GM12878 (cell line): Measurements from ENCODE around the gene RAD54L2. TPM values are rescaled to one million over a fixed set of nuclear protein-coding genes. Genes with fewer than 3 reads are reported as not detected.
"Not testable (repeated sequence)": the region's sequence is repeated elsewhere in the genome, so short reads cannot be mapped to it uniquely, and the experiment has no call there.

Source experiments
- ATAC-seq: fragments of 200-7000 bp; cut with Tn5 transposase; 3 replicates; pipeline ENCODE4 v1.9.1; 2020; ENCODE audit warnings: mild to moderate bottlenecking, moderate library complexity
- BruUV-seq: library from RNA; stranded (reverse); fragments of 400-500 nt; replicated peaks from 2 replicates; lab custom pipeline; 2021; lab: Mats Ljungman, UMichigan
- CTCF ChIA-PET: fragments of 300-600 bp; sonication (Branson Sonifier 250); formaldehyde crosslinking; extraction: SDS; loops from one replicate; lab custom pipeline; 2021; ENCODE audit warnings: inconsistent platforms; lab: Yijun Ruan, JAX
- POLR2A ChIA-PET: fragments of 350-600 bp; formaldehyde crosslinking; extraction: SDS; loops from one replicate; lab custom pipeline; 2021; ENCODE audit warnings: inconsistent platforms; lab: Charles Lee
- RAD21 ChIA-PET: fragments of 300-600 bp; sonication (Branson Sonifier 250); formaldehyde crosslinking; loops from one replicate; lab custom pipeline; 2023; ENCODE audit warnings: antibody characterized with exemption; ENCODE audit not compliant: unreplicated experiment; lab: Charles Lee
- SMC1A ChIA-PET: fragments of 300-600 bp; sonication (Branson Sonifier 250); formaldehyde crosslinking; loops from one replicate; lab custom pipeline; 2023; ENCODE audit not compliant: unreplicated experiment, uncharacterized antibody; lab: Charles Lee
- DNase-seq: peaks from one replicate; pipeline ENCODE4 v3.0.0-alpha.2; 2011; ENCODE audit warnings: low read depth, low spot score
- FAIRE-seq: peaks from 3 replicates; lab custom pipeline; 2011; peaks lifted over from hg19 to GRCh38; lab: Jason Lieb, UNC
- H2AFZ ChIP-seq: 2 replicates; pipeline ENCODE4 v1.6.0; 2011; ENCODE audit warnings: low read depth, low read length, control low read depth; ENCODE audit not compliant: control insufficient read depth
- H3K27ac ChIP-seq: 2 replicates; pipeline ENCODE4 v1.5.1; 2011; ENCODE audit warnings: control low read depth; ENCODE audit not compliant: control insufficient read depth, insufficient read depth
- H3K27me3 ChIP-seq, 2 experiments: replicated peaks in 1 of 2; 2 replicates each; pipeline versions ENCODE4 v1.6.0 to v1.6.1; 2011; ENCODE audit warnings: low read length in 1 of 2; ENCODE audit not compliant: control insufficient read depth in 2 of 2, insufficient read depth in 2 of 2
- H3K36me3 ChIP-seq, 2 experiments: 2 replicates each; pipeline ENCODE4 v1.5.1; 2011; ENCODE audit warnings: low read length in 1 of 2; ENCODE audit not compliant: control insufficient read depth in 2 of 2, insufficient read depth in 2 of 2
- H3K4me1 ChIP-seq: 2 replicates; pipeline ENCODE4 v1.6.1; 2011; ENCODE audit warnings: mild to moderate bottlenecking, low read length, moderate library complexity, mixed read lengths; ENCODE audit not compliant: control insufficient read depth, insufficient read depth
- H3K4me2 ChIP-seq: 2 replicates; pipeline ENCODE4 v1.6.0; 2011; ENCODE audit warnings: control low read depth; ENCODE audit not compliant: control insufficient read depth, insufficient read depth
- H3K4me3 ChIP-seq: fragments of 200-600 bp; sonication (generic); 2 replicates; pipeline ENCODE4 v1.5.1; 2016
- H3K79me2 ChIP-seq: 2 replicates; pipeline ENCODE4 v1.6.0; 2011; ENCODE audit warnings: low read length; ENCODE audit not compliant: control insufficient read depth, insufficient read depth
- H3K9ac ChIP-seq: 2 replicates; pipeline ENCODE4 v1.8.0; 2011; ENCODE audit warnings: low read length, control low read depth, mixed read lengths; ENCODE audit not compliant: control insufficient read depth, insufficient read depth
- H3K9me3 ChIP-seq: replicated peaks from 3 replicates; pipeline ENCODE4 v1.5.1; 2011; ENCODE audit warnings: mild to moderate bottlenecking, low read length; ENCODE audit not compliant: control insufficient read depth, insufficient read depth
- H4K20me1 ChIP-seq: 2 replicates; pipeline ENCODE4 v1.6.0; 2011; ENCODE audit not compliant: control insufficient read depth, insufficient read depth
- HSF1 ChIP-seq: fragments of 150-350 bp; IDR thresholded peaks from 2 replicates; pipeline ENCODE4 v1.6.1; 2014; ENCODE audit warnings: mild to moderate bottlenecking, low read depth, low read length
- MEF2A ChIP-seq: IDR thresholded peaks from 2 replicates; pipeline ENCODE4 v1.6.1; 2011; ENCODE audit warnings: low read depth, mild to moderate bottlenecking, low read length, moderate library complexity; ENCODE audit not compliant: insufficient read depth
- MEF2B ChIP-seq: fragments of 450-650 bp; IDR thresholded peaks from 2 replicates; pipeline ENCODE4 v1.6.1; 2018; ENCODE audit warnings: mild to moderate bottlenecking, moderate library complexity; ENCODE audit not compliant: partially characterized antibody, poor library complexity, severe bottlenecking
- MLLT1 ChIP-seq: fragments of 450-650 bp; IDR thresholded peaks from 2 replicates; pipeline ENCODE4 v1.6.1; 2016; ENCODE audit warnings: mild to moderate bottlenecking
- MTA3 ChIP-seq: IDR thresholded peaks from 2 replicates; pipeline ENCODE4 v1.6.1; 2012; ENCODE audit warnings: low read length, inconsistent platforms, borderline replicate concordance
- POU2F2 ChIP-seq: IDR thresholded peaks from 3 replicates; pipeline ENCODE4 v1.6.1; 2011; ENCODE audit warnings: low read depth, mild to moderate bottlenecking, low read length, borderline replicate concordance
- WGBS: methylation state at CpG from one replicate; pipeline ENCODE4 v1.1.6; 2016; ENCODE audit warnings: low lambda C conversion rate; ENCODE audit not compliant: insufficient replicate concordance, insufficient coverage; ENCODE audit errors: missing lambda C conversion rate; 5-methylcytosine and 5-hydroxymethylcytosine counted together
- in situ Hi-C: fragments of 300-500 bp; cut with MboI; formaldehyde crosslinking; loops from 9 replicates; pipeline ENCODE4 v1.14.3; 2018; ENCODE audit warnings: mixed read lengths
- intact Hi-C: fragments of 100-400 bp; cut with micrococcal nuclease; formaldehyde crosslinking; loops from one replicate; pipeline ENCODE4 v1.14.2; 2022; ENCODE audit not compliant: unreplicated experiment
- polyA plus RNA-seq, 11 experiments: library from polyadenylated mRNA; depleted of rRNA in 4 of 11; unstranded in 6 of 11; stranded (reverse) in 5 of 11; fragments of >200 nt; fragmentation: Nextera tagmentation in 4 of 11; fragmentation: Illumina TruSeq in 1 of 11; extraction: Ambion mirVana in 4 of 11; extraction: Trizol in 1 of 11; gene quantifications; 1 replicate in 1 of 11; 2 replicates in 10 of 11; pipeline versions ENCODE4 v1.2.1 to v1.2.3, GENCODE V29; 2011 to 2016; ENCODE audit warnings: inconsistent platforms in 2 of 11, missing spikeins in 2 of 11, low read depth in 1 of 11
- total RNA-seq, 4 experiments: library from RNA; depleted of rRNA in 3 of 4; stranded (reverse); fragments of >200 nt in 3 of 4; fragmentation: Illumina TruSeq in 1 of 4; extraction: Trizol in 1 of 4; gene quantifications; 2 replicates each; pipeline versions ENCODE4 v1.2.1 to v1.2.3, GENCODE V29; 2013 to 2021

Gene RAD54L2
- total and polyA plus RNA-seq, 10 of the 15 experiments (the other 5 are each of a cell fraction or from before 2014, with no cell fraction given), result 2.2 to 23.8 (median 11.1) TPM

- TF ChIP-seq MTA3 (no peak), POU2F2 (no peak), MEF2A (no peak), MEF2B (no peak)
- TF ChIP-seq, all 136 proteins: peak for 0
Measured at GRCh38 chr3:51559961-51560360, 21.4 kb downstream of the RAD54L2 start (continued).

DNA sequence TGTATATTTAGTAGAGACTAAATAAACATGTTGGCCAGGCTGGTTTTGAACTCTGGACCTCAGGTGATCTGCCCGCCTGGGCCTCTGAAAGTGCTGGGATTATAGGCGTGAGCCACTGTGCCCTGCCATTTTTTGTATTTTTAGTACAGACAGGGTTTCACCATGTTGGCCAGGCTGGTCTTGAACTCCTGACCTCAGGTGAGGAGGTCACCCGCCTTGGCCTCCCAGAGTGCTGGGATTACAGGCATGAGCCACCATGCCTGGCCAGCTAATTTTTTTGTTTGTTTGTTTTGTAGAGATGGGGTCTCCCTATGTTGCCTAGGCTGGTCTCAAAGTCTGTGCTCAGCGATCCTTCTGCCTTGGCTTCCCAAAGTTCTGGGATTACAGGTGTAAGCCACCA, 23.9 kb downstream of the RAD54L2 start:
- H3K36me3 ChIP-seq, FAIRE-seq, DNase-seq, BruUV-seq, H3K27me3 ChIP-seq, H3K79me2 ChIP-seq, ATAC-seq, RAD21 ChIA-PET, intact Hi-C loops, H3K9ac ChIP-seq, H3K4me1 ChIP-seq, POLR2A ChIA-PET, H4K20me1 ChIP-seq, H2AFZ ChIP-seq, in situ Hi-C loops, H3K4me3 ChIP-seq, H3K4me2 ChIP-seq, H3K27ac ChIP-seq, H3K9me3 ChIP-seq: not testable (repeated sequence)
- ChIA-PET SMC1A (interaction anchor here (0.6 to 1.3 kb wide), 3 partner anchors 14 to 60 kb away, joined by 3 to 5 read pairs (median 4); no protein-coding TSS in a partner anchor), CTCF (interaction anchor here (2.0 kb wide), 1 partner anchor 60 kb away, joined by 4 read pairs; no protein-coding TSS in a partner anchor)
- 100% methylated on average over 4 of the region's 4 CpGs for WGBS

- ChIA-PET RAD21 (interaction anchor here (1.0 kb wide), 1 partner anchor 66 kb away, joined by 4 read pairs; no protein-coding TSS in a partner anchor), SMC1A (interaction anchor here (0.6 to 1.5 kb wide), 7 partner anchors 8 to 118 kb away, joined by 3 to 5 read pairs (median 3); partner anchors contain the start of gene DCAF1)
- TF ChIP-seq MLLT1 (no peak), HSF1 (no peak)
Measured at GRCh38 chr3:51568036-51568435, 29.5 kb downstream of the RAD54L2 start.

More at GRCh38 chr3:51568036-51568435, 29.5 kb downstream of the RAD54L2 start:
- Histone ChIP-seq H3K27me3 (no peaks in the 10 kb centered on the region), H3K79me2 (no peaks in the 10 kb centered on the region), H3K4me2 (no peak overlapping the region), H3K4me3 (no peak overlapping the region), H2AFZ (no peak overlapping the region), H3K27ac (no peak overlapping the region), H3K9ac (no peak overlapping the region), H3K9me3 (no peaks in the 10 kb centered on the region), H3K4me1 (no peaks in the 10 kb centered on the region), H4K20me1 (no peaks in the 10 kb centered on the region), H3K36me3 (peaks cover 0 to 1% of the 10 kb centered on the region in 2 experiments; a peak in 2 of 4 replicates)
- in situ Hi-C loops, result no loop called here
- 42% methylated on average over 2 of the region's 2 CpGs for WGBS
- ChIA-PET CTCF (interaction anchor here (1.6 kb wide), 2 partner anchors 66 to 114 kb away, joined by 5 to 6 read pairs; no protein-coding TSS in a partner anchor), POLR2A (no interaction called here)
- no peak for FAIRE-seq
- DNase-seq, result no peak
- no peak for ATAC-seq
- no TSS peak for BruUV-seq
- intact Hi-C loops, result no loop called here
